ENCODE measurements around the gene RPE.

Gene RPE

GRCh38 chr2:210002158-210003157 is at the start of gene RPE:
TSS of gene RPE (plus strand) at chr2:210002638. CDS start at chr2:210002662, 24 bp downstream.
- peak; percentile 97 for DNase-seq (ENCODE audit: low spot score)

- DNase-seq (ENCODE audit: low spot score), result no peak
Observed at GRCh38 chr2:209956271-209956670, 46.2 kb upstream of the RPE start.

- no peak for DNase-seq (ENCODE audit: low spot score)
Observed at GRCh38 chr2:209958016-209958415, 44.4 kb upstream of the RPE start.

GRCh38 chr2:209960045-209960444 is 42.4 kb upstream of the RPE start:
- DNase-seq (ENCODE audit: low spot score), result no peak

- peak; percentile 22 for DNase-seq (ENCODE audit: low spot score)
Observed at GRCh38 chr2:209960676-209961630, 41.5 kb upstream of the RPE start.

GRCh38 chr2:209965723-209966122 is 36.7 kb upstream of the RPE start:
- DNase-seq (ENCODE audit: low spot score), result no peak

- DNase-seq (ENCODE audit: low spot score), result no peak
Observed at GRCh38 chr2:209969692-209970091, 32.7 kb upstream of the RPE start.

GRCh38 chr2:209970271-209970670 is 32.2 kb upstream of the RPE start:
- DNase-seq (ENCODE audit: low spot score), result no peak

- no peak for DNase-seq (ENCODE audit: low spot score)
Observed at GRCh38 chr2:209970711-209971110, 31.7 kb upstream of the RPE start.

GRCh38 chr2:209973328-209973727 is 29.1 kb upstream of the RPE start:
- DNase-seq (ENCODE audit: low spot score), result no peak

GRCh38 chr2:209974576-209974975 is 27.9 kb upstream of the RPE start:
- DNase-seq (ENCODE audit: low spot score), result no peak

GRCh38 chr2:209976698-209977385 is 25.6 kb upstream of the RPE start:
- DNase-seq (ENCODE audit: low spot score), result no peak

GRCh38 chr2:209977386-209978239 is 24.8 kb upstream of the RPE start:
- peak; percentile 63 for DNase-seq (ENCODE audit: low spot score)

- no peak for DNase-seq (ENCODE audit: low spot score)
Observed at GRCh38 chr2:209984291-209984690, 18.1 kb upstream of the RPE start.

- DNase-seq (ENCODE audit: low spot score), result no peak
Observed at GRCh38 chr2:209985874-209986273, 16.6 kb upstream of the RPE start.

- DNase-seq (ENCODE audit: low spot score), result no peak
Observed at GRCh38 chr2:209986415-209986814, 16.0 kb upstream of the RPE start.

GRCh38 chr2:209988010-209988409 is 14.4 kb upstream of the RPE start:
- no peak for DNase-seq (ENCODE audit: low spot score)

GRCh38 chr2:209990838-209991237 is 11.6 kb upstream of the RPE start:
- no peak for DNase-seq (ENCODE audit: low spot score)

- DNase-seq (ENCODE audit: low spot score), result no peak
Observed at GRCh38 chr2:209993968-209994367, 8.5 kb upstream of the RPE start.

GRCh38 chr2:209998596-209998995 is 3.8 kb upstream of the RPE start:
- no peak for DNase-seq (ENCODE audit: low spot score)

Measured in hematopoietic multipotent progenitor cell treated with erythropoietin and hydrocortisone succinate and interleukin-3 and kit ligand, for 17 days (in vitro differentiated cells).